HG03460 (cell line): ENCODE data around the gene PTPRN2.
"Not testable (repeated sequence)": the region's sequence is repeated elsewhere in the genome, so short reads cannot be mapped to it uniquely, and the experiment has no call there.

ENCODE experiments used
- ATAC-seq: cut with Tn5 transposase; IDR thresholded peaks from one replicate; pipeline ENCODE4 v1.9.1; 2021; ENCODE audit not compliant: unreplicated experiment

Gene PTPRN2

DNA sequence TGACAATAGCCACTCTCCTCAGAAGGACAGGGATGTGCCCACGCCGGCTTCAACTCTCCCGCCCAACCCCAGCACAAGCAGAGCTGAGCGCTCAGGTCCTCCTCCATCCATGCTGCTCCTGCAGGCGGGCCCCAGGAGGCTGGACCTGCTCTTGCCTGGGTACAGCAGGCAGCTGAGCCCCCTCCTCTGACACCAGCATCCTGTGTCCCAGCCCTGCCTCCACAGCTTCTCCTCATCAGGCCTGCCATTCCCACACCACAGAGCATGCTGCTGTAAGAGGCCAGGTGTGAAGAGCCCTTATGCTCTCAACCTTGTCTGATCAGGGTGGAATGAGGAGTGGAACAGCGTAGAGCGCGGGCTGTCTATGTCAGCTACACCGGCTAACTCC, 302.2 kb downstream of the PTPRN2 start:
- no peak for ATAC-seq

DNA sequence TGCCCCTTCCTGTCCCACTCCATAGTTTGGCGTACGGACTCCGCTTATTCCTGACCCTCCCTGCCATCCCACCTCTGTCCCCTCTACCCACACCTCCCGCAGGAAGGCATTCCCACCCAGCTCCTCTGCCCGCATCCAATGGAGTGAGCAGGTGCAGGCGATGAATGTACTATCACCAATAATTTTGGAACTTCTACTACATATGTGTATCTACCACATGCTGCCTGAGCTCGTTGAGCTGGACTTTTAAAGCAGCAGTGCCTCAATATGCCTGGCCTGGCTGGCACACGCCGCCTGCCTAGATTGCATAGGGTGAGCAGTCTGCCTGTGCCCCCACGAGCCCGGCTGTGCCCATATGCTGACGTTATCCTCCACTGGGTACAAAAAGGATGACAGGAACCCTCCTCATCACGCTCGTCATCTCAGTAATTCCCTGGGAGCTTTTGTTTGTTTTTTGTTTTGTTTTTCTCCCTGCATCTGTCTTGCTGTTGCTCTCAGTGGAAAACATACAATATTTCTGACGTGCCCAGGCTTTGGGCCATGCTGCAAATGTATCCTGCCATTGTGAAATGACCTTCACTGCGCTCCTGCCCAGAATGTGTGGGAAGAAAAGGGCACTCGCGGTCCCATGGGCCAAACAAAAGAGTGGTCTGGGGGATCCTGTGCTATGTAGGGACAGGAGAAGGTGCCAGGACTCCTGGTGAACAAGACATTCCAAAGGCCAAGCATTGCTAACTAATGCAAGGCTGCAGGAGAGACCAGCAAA, 302.8 kb downstream of the PTPRN2 start:
- no peak for ATAC-seq

DNA sequence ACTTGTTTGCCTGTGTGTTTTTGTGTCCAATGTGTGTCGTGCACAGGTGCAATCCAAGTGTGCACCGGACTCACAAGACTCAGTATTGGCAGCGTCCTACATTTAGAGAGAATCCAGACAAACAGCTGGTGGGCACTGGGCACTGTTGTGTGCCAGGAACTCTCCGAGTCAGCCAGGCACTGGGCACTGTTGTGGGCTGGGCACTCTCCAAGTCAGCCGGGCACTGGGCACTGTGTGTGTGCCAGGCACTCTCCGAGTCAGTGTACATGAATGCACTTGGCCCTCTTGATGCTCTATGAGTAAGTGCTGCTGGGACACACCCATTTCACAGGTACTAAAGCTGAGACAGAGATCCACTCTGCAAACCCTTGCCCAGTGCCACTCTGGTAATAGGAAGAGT, 303.5 kb downstream of the PTPRN2 start:
- ATAC-seq: no peak

DNA sequence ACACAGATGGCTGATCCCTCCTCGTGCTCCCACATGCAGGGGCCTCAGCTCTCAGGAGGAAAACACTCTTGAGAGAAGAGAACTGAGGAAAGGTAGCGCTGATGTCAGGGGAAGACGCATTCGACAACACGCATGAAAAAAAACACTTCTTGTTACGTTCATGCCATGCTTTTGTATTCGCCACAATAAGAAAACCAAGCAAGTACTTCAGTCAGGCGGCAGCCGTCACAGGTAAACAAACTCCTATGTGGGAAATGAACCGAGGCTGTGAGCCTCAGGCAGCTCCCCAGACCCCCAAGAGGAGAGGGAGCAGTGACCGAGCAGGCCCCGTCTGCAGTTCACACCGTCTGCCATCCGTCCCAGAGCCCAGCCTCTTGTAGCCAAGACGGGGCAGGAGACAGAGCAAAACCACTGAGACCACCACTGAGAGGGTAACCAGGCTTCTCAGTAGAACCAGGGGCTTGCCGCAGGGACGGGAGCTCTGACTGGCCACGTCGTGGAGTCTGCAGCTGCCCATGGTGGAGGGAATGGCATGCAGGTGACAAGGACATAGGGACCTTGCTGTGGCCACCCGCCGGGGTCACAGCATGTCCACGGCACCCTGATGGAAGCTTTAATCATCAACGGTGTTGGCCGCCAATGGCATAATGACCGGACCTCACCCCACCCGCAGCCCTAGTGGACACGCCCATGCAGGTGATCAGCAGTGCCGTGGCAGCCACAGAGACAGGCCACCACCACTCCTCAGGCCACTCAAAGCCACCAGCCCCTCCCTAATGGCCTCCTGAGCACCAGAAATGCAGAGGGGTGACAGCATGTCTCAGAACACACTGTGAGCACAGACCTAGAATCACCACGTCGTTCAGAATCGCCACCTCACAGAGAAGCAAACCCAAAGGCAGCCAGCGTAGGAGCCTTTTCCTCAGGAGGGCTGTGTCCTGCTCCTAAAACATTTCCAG, 304.3 kb downstream of the PTPRN2 start:
- ATAC-seq: no peak

GRCh38 chr7:158282461-158283001, 305.1 kb downstream of the PTPRN2 start:
- no peak for ATAC-seq

DNA sequence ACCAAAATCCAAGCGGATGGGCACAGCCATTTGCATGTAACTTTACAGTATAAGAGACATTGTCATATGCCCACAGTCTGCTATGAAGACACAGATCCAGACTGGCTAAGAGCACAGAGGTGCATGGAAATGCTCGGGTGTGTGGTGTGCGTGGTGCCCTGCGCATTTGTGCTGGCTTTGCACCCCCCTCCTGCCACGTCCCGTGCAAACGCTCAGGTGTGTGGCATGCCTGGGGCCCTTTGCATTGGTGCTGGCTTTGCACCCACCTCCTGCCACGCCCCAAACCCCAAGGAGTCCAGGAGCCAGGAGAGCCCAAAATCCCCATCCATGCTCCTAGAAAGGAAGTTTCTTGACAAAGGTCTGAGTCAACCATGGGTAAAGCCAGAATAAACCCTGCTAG, 306.2 kb downstream of the PTPRN2 start:
- no peak for ATAC-seq

DNA sequence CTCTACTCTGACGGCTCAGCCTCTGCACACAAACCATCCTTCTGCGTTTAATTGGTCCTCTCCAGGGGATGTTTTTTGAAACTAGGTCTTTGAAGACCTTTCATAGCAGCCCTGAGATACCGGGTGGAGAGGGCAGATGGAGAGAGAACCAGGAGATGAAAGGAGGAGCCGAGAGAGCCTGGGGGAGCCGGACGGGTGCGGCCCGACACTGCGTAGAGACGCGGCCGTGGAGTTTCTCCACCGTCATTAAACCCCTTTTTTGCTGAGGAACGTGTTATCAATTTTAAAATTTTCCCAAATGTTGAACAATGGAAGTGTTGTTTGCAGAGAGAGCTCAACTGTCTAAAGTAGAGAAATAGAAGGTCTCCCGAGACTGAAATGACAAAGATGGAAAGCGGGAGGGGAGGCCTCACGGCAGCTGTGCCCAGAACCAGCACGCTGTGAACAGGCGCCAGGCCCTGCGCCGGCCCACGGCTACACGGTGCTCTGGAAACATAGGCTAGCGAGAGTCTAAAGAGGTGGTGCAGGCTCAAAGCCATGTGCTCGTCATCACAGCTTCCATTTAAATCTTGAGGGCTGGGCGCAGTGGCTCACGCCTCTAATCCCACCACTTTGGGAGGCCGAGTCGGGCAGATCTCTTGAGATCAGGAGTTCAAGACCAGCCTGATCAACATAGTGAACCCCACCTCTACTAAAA, 307.0 kb downstream of the PTPRN2 start:
- no peak for ATAC-seq

DNA sequence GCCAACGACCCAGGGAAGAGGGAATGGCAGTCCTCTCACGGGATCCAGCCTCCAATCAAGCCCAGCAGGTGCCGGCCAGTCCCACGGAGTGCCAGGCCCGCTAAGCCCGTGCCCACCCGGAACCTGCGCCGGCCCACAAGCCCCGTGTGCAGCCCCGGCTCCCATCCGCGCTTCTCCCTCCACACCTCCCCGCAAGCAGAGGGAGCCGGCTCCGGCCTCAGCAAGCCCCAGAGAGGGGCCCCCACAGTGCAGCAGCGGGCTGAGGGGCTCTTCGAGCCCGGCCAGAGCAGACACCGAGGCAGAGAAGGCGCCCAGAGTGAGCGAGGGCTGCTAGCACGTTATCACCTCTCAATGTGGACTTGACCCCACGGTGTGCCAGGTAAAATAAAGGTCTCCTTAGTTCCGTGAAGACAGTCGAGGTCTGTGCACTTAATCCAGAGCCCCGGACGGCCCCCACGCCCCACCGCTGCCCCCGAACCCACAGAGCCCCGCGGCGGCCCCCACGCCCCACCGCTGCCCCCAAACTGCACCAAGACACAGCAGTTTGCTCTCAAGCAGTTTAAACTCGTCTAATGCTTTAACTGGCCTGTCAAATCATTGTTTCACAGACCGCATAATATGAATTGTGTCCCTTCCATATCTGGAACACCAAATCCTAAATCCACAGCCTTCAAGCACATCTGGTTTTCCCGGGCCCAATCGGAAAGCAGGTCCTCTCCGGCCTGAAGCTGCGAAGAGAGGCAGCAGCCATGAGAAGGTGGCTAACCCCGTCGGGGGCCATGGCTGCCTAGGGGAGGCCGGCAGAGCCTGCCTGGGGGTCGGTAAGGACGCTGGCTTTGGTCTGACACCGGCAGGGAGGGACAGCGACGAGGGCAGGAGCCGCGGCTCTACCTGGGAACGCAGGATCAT, 307.8 kb downstream of the PTPRN2 start:
- no peak for ATAC-seq

DNA sequence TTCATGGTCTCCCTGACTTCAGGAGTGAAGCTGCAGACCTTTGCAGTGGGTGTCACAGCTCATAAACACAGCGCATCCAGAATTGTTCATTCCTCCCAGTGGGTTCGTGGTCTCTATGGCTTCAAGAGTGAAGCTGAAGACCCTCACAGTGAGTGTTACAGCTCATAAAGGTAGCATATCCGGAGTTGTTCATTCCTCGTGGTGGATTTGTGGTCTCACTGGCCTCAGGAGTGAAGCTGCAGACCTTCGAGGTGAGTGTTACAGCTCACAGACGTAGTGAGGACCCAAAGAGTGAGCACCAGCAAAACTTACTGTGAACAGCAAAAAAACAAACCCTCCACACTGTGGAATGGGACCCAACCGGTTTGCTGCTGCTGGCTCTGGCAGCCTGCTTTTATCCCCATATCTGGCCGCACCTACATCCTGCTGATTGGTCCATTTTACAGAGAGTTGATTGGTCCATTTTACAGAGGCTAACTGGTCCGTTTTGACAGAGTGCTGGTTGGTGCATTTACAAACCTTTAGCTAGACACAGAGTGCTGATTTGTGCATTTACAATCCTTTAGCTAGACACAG, 308.8 kb downstream of the PTPRN2 start:
- no peak for ATAC-seq

- ATAC-seq: no peak
These were observed 310.1 kb downstream of the PTPRN2 start for GRCh38 chr7:158277219-158278141.

- no peak for ATAC-seq
These were observed 311.0 kb downstream of the PTPRN2 start for GRCh38 chr7:158276414-158277218.

- ATAC-seq: no peak
These were observed 311.8 kb downstream of the PTPRN2 start for GRCh38 chr7:158275711-158276413.

DNA sequence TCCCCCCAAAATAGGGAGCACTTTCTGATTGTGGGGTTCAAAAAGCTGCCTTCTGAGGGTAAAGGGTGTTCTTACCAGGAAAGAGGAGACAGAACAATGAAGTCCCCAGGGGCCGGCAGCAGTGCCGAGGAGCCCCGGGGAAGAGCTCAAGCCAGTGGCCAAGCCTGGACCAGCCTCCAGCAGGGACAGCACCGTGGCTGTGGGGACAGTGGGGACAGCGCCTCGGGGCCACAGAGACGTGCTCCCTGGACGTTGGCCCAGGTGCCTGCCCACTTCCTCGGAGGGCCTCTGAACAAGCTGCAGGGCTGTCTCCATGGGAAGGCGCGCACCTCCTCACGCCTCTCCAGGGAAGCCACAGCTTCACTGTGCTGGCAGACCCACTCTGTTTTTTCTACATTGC, 312.6 kb downstream of the PTPRN2 start:
- ATAC-seq: no peak

DNA sequence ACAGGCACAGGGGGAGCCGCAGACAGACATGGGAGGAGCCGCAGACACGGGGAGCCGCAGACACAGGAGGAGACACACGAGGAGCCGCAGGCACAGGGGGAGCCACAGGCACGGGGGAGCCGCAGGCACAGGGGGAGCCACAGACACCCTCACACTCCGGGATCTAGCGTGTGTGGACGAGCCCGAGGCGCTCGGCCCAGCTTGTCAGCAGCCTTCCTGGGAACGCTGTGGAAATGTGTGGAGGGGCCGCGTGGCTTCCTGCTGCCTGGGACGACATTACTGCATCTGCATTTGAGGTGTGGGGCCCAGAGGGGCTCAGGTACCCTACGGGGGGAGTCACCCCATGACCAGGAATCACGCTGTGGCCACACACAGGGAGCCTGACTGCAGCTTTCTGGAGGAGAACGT, 313.2 kb downstream of the PTPRN2 start:
- no peak for ATAC-seq

- not testable (repeated sequence) for ATAC-seq
These were observed 313.8 kb downstream of the PTPRN2 start for GRCh38 chr7:158273756-158274342.

- no peak for ATAC-seq
These were observed 314.4 kb downstream of the PTPRN2 start for GRCh38 chr7:158273138-158273651.
